K562 (cell line): ENCODE measurements around the gene E2F2. TPM values are rescaled to one million over a fixed set of nuclear protein-coding genes. Genes with fewer than 3 reads are reported as not detected.

Experiments
- ATF1 ChIP-seq, 2 experiments: fragments of 450-650 bp in 1 of 2; IDR thresholded peaks; 2 replicates each; pipeline ENCODE4 v1.6.1; 2016; ENCODE audit warnings: missing compliant biosample characterization in 1 of 2, missing genetic modification characterization in 1 of 2
- ESRRB ChIP-seq: fragments of 250-450 bp; sonication (Bioruptor Pico); IDR thresholded peaks from 2 replicates; pipeline ENCODE4 v1.5.0; 2020; ENCODE audit warnings: mild to moderate bottlenecking, moderate library complexity, borderline replicate concordance
- HDAC1 ChIP-seq, 2 experiments: fragments of 450-650 bp; IDR thresholded peaks; 2 replicates each; pipeline ENCODE4 v1.6.1; 2016 to 2017; ENCODE audit warnings: inconsistent platforms in 1 of 2, mild to moderate bottlenecking in 1 of 2, moderate library complexity in 1 of 2
- PML ChIP-seq: IDR thresholded peaks from 2 replicates; pipeline ENCODE4 v1.6.1; 2012; ENCODE audit warnings: low read length, inconsistent platforms
- RUNX1 ChIP-seq: sonication (generic); IDR thresholded peaks from 2 replicates; pipeline ENCODE4 v1.6.1; 2016; ENCODE audit warnings: antibody characterized with exemption, low read depth
- SMAD1 ChIP-seq: fragments of 150-350 bp; IDR thresholded peaks from 2 replicates; pipeline ENCODE4 v1.6.1; 2014; ENCODE audit warnings: low read length, low read depth; ENCODE audit not compliant: partially characterized antibody
- ZFX ChIP-seq: sonication (generic); formaldehyde crosslinking; IDR thresholded peaks from 2 replicates; pipeline ENCODE4 v1.8.0; 2022; ENCODE audit warnings: mild to moderate bottlenecking, missing genetic modification reagents, moderate library complexity
- ZNF57 ChIP-seq: fragments of 450-650 bp; formaldehyde crosslinking; IDR thresholded peaks from 2 replicates; pipeline ENCODE4 v1.4.0; 2020; ENCODE audit warnings: mild to moderate bottlenecking, moderate library complexity
- ZNF655 ChIP-seq: fragments of 250-450 bp; sonication (Bioruptor Pico); IDR thresholded peaks from 2 replicates; pipeline ENCODE4 v1.5.0; 2021
- polyA plus RNA-seq, 8 experiments: library from polyadenylated mRNA; depleted of rRNA in 4 of 8; stranded (reverse) in 5 of 8; unstranded in 3 of 8; fragments of >200 nt; fragmentation: Nextera tagmentation in 2 of 8; fragmentation: Illumina TruSeq in 1 of 8; extraction: Ambion mirVana in 2 of 8; extraction: Trizol in 1 of 8; gene quantifications; 2 replicates each; pipeline versions ENCODE4 v1.2.1 to v1.2.3, GENCODE V29; 2011 to 2014; ENCODE audit warnings: inconsistent platforms in 1 of 8, missing spikeins in 1 of 8
- total RNA-seq, 7 experiments: library from RNA; depleted of rRNA in 6 of 7; stranded (reverse); fragments of >200 nt in 6 of 7; fragmentation: Illumina TruSeq in 2 of 7; extraction: Trizol in 2 of 7; gene quantifications; 2 replicates each; pipeline versions ENCODE4 v1.2.1 to v1.2.3, GENCODE V29; 2011 to 2021; ENCODE audit warnings: low replicate concordance in 1 of 7
- TF ChIP-seq, protein P1 (sequence below): fragments of 450-650 bp; IDR thresholded peaks from 2 replicates; pipeline ENCODE4 v1.6.1; 2016; ENCODE audit warnings: mild to moderate bottlenecking, moderate library complexity
- TF ChIP-seq, protein P2 (sequence below): IDR thresholded peaks from 3 replicates; pipeline ENCODE4 v1.6.1; 2011; ENCODE audit warnings: borderline replicate concordance, mild to moderate bottlenecking, moderate library complexity; ENCODE audit not compliant: insufficient read length; ENCODE audit errors: extremely low read depth

Gene E2F2
- total and polyA plus RNA-seq, 9 of the 15 experiments (the other 6 are each of a cell fraction or from before 2014, with no cell fraction given): 3.1 to 25.3 (median 11.4) TPM

DNA sequence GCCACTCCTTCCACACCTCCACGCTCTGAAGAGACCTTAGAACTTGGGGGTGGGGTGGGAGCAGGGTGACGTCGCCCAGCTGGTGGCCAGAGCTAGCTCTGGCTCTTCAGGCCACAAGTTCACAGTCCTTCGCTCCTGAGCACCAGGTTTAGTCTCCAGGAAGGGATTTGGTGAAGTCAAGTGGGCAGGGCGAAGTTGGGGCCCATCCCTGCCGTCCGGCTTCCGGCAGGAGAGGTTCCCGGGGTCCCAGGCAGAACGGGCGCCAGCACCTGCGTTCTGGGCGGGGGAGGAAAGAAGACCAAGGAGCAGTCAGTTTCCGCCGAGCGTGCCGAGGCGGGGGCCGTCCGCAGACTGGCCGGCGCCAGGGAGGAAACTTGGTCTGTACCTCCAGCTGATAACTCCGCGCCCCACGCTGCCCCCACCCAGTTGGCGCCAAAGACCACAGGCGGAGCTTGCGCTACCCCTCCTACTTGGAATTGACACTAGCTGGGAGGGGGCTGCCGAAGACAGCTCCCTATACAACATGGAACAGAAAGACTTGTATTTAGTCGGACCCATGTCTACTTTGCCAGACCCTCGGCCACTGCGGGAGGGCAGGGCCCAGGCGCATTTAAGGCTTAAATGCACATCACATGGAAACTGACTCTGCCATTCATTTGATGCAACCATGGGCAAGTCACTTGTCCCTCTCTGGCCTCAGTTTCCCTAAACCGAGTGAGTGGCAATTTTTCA lies 27.3 kb upstream of the E2F2 start (continued):
- peak; percentile 53 for TF ChIP-seq ZFX (CRISPR knock-in tag)
- TF ChIP-seq ESRRB: no peak
- no peak for TF ChIP-seq ZNF57 (CRISPR knock-in tag)
- TF ChIP-seq SMAD1: peak; percentile 94
- TF ChIP-seq, protein P1, sequence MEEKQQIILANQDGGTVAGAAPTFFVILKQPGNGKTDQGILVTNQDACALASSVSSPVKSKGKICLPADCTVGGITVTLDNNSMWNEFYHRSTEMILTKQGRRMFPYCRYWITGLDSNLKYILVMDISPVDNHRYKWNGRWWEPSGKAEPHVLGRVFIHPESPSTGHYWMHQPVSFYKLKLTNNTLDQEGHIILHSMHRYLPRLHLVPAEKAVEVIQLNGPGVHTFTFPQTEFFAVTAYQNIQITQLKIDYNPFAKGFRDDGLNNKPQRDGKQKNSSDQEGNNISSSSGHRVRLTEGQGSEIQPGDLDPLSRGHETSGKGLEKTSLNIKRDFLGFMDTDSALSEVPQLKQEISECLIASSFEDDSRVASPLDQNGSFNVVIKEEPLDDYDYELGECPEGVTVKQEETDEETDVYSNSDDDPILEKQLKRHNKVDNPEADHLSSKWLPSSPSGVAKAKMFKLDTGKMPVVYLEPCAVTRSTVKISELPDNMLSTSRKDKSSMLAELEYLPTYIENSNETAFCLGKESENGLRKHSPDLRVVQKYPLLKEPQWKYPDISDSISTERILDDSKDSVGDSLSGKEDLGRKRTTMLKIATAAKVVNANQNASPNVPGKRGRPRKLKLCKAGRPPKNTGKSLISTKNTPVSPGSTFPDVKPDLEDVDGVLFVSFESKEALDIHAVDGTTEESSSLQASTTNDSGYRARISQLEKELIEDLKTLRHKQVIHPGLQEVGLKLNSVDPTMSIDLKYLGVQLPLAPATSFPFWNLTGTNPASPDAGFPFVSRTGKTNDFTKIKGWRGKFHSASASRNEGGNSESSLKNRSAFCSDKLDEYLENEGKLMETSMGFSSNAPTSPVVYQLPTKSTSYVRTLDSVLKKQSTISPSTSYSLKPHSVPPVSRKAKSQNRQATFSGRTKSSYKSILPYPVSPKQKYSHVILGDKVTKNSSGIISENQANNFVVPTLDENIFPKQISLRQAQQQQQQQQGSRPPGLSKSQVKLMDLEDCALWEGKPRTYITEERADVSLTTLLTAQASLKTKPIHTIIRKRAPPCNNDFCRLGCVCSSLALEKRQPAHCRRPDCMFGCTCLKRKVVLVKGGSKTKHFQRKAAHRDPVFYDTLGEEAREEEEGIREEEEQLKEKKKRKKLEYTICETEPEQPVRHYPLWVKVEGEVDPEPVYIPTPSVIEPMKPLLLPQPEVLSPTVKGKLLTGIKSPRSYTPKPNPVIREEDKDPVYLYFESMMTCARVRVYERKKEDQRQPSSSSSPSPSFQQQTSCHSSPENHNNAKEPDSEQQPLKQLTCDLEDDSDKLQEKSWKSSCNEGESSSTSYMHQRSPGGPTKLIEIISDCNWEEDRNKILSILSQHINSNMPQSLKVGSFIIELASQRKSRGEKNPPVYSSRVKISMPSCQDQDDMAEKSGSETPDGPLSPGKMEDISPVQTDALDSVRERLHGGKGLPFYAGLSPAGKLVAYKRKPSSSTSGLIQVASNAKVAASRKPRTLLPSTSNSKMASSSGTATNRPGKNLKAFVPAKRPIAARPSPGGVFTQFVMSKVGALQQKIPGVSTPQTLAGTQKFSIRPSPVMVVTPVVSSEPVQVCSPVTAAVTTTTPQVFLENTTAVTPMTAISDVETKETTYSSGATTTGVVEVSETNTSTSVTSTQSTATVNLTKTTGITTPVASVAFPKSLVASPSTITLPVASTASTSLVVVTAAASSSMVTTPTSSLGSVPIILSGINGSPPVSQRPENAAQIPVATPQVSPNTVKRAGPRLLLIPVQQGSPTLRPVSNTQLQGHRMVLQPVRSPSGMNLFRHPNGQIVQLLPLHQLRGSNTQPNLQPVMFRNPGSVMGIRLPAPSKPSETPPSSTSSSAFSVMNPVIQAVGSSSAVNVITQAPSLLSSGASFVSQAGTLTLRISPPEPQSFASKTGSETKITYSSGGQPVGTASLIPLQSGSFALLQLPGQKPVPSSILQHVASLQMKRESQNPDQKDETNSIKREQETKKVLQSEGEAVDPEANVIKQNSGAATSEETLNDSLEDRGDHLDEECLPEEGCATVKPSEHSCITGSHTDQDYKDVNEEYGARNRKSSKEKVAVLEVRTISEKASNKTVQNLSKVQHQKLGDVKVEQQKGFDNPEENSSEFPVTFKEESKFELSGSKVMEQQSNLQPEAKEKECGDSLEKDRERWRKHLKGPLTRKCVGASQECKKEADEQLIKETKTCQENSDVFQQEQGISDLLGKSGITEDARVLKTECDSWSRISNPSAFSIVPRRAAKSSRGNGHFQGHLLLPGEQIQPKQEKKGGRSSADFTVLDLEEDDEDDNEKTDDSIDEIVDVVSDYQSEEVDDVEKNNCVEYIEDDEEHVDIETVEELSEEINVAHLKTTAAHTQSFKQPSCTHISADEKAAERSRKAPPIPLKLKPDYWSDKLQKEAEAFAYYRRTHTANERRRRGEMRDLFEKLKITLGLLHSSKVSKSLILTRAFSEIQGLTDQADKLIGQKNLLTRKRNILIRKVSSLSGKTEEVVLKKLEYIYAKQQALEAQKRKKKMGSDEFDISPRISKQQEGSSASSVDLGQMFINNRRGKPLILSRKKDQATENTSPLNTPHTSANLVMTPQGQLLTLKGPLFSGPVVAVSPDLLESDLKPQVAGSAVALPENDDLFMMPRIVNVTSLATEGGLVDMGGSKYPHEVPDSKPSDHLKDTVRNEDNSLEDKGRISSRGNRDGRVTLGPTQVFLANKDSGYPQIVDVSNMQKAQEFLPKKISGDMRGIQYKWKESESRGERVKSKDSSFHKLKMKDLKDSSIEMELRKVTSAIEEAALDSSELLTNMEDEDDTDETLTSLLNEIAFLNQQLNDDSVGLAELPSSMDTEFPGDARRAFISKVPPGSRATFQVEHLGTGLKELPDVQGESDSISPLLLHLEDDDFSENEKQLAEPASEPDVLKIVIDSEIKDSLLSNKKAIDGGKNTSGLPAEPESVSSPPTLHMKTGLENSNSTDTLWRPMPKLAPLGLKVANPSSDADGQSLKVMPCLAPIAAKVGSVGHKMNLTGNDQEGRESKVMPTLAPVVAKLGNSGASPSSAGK: peak; percentile 58
- TF ChIP-seq, protein P2, sequence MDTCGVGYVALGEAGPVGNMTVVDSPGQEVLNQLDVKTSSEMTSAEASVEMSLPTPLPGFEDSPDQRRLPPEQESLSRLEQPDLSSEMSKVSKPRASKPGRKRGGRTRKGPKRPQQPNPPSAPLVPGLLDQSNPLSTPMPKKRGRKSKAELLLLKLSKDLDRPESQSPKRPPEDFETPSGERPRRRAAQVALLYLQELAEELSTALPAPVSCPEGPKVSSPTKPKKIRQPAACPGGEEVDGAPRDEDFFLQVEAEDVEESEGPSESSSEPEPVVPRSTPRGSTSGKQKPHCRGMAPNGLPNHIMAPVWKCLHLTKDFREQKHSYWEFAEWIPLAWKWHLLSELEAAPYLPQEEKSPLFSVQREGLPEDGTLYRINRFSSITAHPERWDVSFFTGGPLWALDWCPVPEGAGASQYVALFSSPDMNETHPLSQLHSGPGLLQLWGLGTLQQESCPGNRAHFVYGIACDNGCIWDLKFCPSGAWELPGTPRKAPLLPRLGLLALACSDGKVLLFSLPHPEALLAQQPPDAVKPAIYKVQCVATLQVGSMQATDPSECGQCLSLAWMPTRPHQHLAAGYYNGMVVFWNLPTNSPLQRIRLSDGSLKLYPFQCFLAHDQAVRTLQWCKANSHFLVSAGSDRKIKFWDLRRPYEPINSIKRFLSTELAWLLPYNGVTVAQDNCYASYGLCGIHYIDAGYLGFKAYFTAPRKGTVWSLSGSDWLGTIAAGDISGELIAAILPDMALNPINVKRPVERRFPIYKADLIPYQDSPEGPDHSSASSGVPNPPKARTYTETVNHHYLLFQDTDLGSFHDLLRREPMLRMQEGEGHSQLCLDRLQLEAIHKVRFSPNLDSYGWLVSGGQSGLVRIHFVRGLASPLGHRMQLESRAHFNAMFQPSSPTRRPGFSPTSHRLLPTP: no peak
- TF ChIP-seq HDAC1 (IDR thresholded peaks at IDR 0.05): peak in 1 of 2 experiments; percentile 80; a peak in 2 of 4 replicates
- TF ChIP-seq PML: no peak
- no peak; the same call in 1 of the 2 replicates for TF ChIP-seq RUNX1
- no peak for TF ChIP-seq ATF1 (CRISPR knock-in tag; IDR thresholded peaks at IDR 0.05)
- TF ChIP-seq ATF1 (tag; IDR thresholded peaks at IDR 0.05): peak; percentile 82
- no peak for TF ChIP-seq ZNF655 (CRISPR knock-in tag)
